Lung (tissue), 12 donors: ENCODE data around the gene ARPC1A. TPM values are rescaled to one million over a fixed set of nuclear protein-coding genes. Genes with fewer than 3 reads are reported as not detected.
A peak's percentile ranks its signal among the peaks of the same experiment; 100 is the strongest.

Source experiments
- ATAC-seq: fragments of 200-7000 bp; cut with Tn5 transposase; one replicate; pipeline ENCODE4 v1.9.1; 2020; ENCODE audit warnings: moderate number of reproducible peaks; ENCODE audit not compliant: insufficient read depth, low FRiP score
- DNase-seq, 3 donors: peaks; one replicate each; pipeline ENCODE4 v3.0.0-alpha.2; 2013 to 2017
- H3K27ac ChIP-seq, 2 donors: one replicate each; pipeline ENCODE4 v1.5.1; 2013; ENCODE audit warnings: mild to moderate bottlenecking in 2 of 2, moderate library complexity in 2 of 2, control low read depth in 1 of 2, inconsistent platforms in 1 of 2, low read depth in 1 of 2, low read length in 1 of 2
- H3K27me3 ChIP-seq, 3 donors: one replicate each; pipeline ENCODE4 v1.5.1; 2013; ENCODE audit warnings: low read length in 2 of 3; ENCODE audit not compliant: control insufficient read depth in 3 of 3, insufficient read depth in 3 of 3
- H3K36me3 ChIP-seq, 4 donors: one replicate each; pipeline ENCODE4 v1.5.1; 2013; ENCODE audit warnings: low read length in 4 of 4, mild to moderate bottlenecking in 1 of 4, moderate library complexity in 1 of 4; ENCODE audit not compliant: control insufficient read depth in 4 of 4, insufficient read depth in 4 of 4
- H3K4me1 ChIP-seq, 5 donors: one replicate each; pipeline ENCODE4 v1.5.1; 2013; ENCODE audit warnings: low read length in 5 of 5, mild to moderate bottlenecking in 2 of 5, moderate library complexity in 1 of 5; ENCODE audit not compliant: control insufficient read depth in 5 of 5, insufficient read depth in 5 of 5
- H3K4me3 ChIP-seq: one replicate; pipeline ENCODE4 v1.5.1; 2013; ENCODE audit warnings: mild to moderate bottlenecking, control low read depth, moderate library complexity
- H3K9ac ChIP-seq, 2 donors: one replicate each; pipeline ENCODE4 v1.5.1; 2013; ENCODE audit warnings: low read length in 2 of 2, control low read depth in 1 of 2; ENCODE audit not compliant: insufficient read depth in 1 of 2
- H3K9me3 ChIP-seq, 4 donors: one replicate each; pipeline ENCODE4 v1.5.1; 2013; ENCODE audit warnings: low read length in 3 of 4, mild to moderate bottlenecking in 1 of 4, moderate library complexity in 1 of 4; ENCODE audit not compliant: control insufficient read depth in 4 of 4, insufficient read depth in 3 of 4
- CTCF ChIP-seq: IDR thresholded peaks from 2 replicates; pipeline ENCODE4 v1.5.1; 2012; ENCODE audit warnings: mild to moderate bottlenecking; ENCODE audit errors: control extremely low read depth, extremely low read depth
- WGBS, 2 donors: extraction: QIAGEN DNeasy Blood & Tissue Kit; methylation state at CpG; one replicate each; pipeline ENCODE4 v1.1.7; 2013; 5-methylcytosine and 5-hydroxymethylcytosine counted together
- polyA plus RNA-seq, 2 donors: library from polyadenylated mRNA; stranded (reverse); fragments of 200-250 nt; gene quantifications; one replicate each; pipeline ENCODE4 v1.2.1, GENCODE V29; 2013
- total RNA-seq, 2 donors: library from RNA; depleted of rRNA in 1 of 2; stranded (reverse); fragments of >200 nt in 1 of 2; gene quantifications; one replicate each; pipeline ENCODE4 v1.2.1, GENCODE V29; 2014 to 2021
- donor health status: control.
- donor health status: control.
- donor health status: Bipolar disorder and iron deficiency.
- donor health status: healthy.
- donor health status: DM: yes; HTN: yes; CAD: no.

The ARPC1A gene
- total and polyA plus RNA-seq, 4 donors, result 71.3 to 212 (median 120) TPM

DNA sequence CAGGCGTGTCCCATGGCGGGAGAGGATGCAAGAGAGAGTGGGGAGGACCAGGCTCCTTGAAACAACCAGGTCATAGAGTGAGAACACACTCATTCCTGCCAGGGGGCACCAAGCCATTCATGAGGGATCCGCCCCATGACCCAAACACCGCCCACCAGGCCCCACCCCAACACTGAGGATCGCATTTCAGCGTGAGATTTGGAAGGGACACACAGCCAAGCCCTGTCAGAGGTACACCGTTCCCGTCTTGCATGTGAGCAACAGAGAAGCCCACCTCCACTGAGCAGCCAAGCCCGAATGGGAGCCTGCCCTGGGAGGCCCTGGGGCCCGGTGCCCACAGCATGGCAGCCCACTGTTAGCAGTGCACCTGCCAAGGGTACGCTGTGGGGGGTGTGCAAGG, 40.9 kb downstream of the ARPC1A start:
- Histone ChIP-seq H3K27me3 (no peaks in the 10 kb centered on the region), H3K9me3 (no peaks in the 10 kb centered on the region), H3K9ac (no peak overlapping the region), H3K4me3 (no peak overlapping the region), H3K4me1 (peaks cover 0 to 3% (median 0%) of the 10 kb centered on the region in 5 donors), H3K36me3 (peaks cover 17 to 34% (median 20%) of the 10 kb centered on the region in 4 donors), H3K27ac (no peak overlapping the region)
- DNase-seq, result no peak
- TF ChIP-seq CTCF, result no peak
- ATAC-seq, result no peak
- 89% methylated on average over 11 of the region's 11 CpGs for WGBS, 2 donors

- no peaks in the 10 kb centered on the region for H3K27me3 ChIP-seq
- DNase-seq (no peak), ATAC-seq (no peak)
- H3K9me3 ChIP-seq, result no peaks in the 10 kb centered on the region
- peaks cover 0 to 6% (median 0%) of the 10 kb centered on the region in 5 donors for H3K4me1 ChIP-seq
- WGBS, 2 donors, result 79 to 90% methylated on average over 13 of the region's 13 CpGs
- no peak overlapping the region for H3K9ac ChIP-seq
- no peak for TF ChIP-seq CTCF
- no peak overlapping the region for H3K4me3 ChIP-seq
- peaks cover 5 to 24% (median 10%) of the 10 kb centered on the region in 4 donors for H3K36me3 ChIP-seq
- H3K27ac ChIP-seq, result peak overlapping the region in 1 of 2 donors; percentile 88
Observed at GRCh38 chr7:99368750-99369389, 43.2 kb downstream of the ARPC1A start.

DNA sequence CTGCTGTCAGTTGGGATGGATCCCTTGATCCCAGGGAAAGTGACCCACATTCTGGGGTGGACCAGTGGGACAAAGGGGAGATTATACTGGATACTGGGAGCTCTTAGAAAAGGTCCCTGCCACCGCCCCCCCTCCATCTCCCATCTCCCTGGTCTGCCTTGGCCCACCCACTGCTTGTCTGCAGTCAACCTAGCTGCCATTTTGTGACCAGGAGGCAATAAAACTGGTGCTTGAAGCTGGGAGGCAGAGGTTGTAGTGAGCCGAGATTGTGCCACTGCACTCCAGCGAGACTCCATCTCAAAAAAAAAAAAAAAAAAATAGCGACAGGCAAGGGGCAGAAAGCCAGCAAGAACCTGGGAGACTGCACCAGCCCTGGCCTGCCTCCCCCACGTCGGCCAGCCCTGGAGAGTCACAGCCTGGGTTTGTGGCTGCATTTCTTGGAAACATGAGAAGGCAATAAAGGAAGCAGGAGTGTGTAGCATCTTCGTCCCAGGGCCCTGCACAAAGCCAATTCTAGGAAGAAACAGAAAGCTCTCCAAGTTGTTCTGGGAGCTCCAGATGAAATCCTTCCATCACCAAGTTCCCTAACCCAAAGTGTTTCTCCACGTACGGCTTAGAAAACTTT, 44.2 kb downstream of the ARPC1A start:
- Histone ChIP-seq H3K36me3 (peaks cover under 1 to 17% (median 7%) of the 10 kb centered on the region in 4 donors), H3K27me3 (no peaks in the 10 kb centered on the region), H3K4me1 (peaks cover 0 to 6% (median 0%) of the 10 kb centered on the region in 5 donors), H3K27ac (peak overlapping the region in 1 of 2 donors; percentile 88), H3K9me3 (no peaks in the 10 kb centered on the region), H3K4me3 (no peak overlapping the region), H3K9ac (no peak overlapping the region)
- WGBS, 2 donors, result 62 to 70% methylated on average over 9 of the region's 9 CpGs
- DNase-seq, result peak in 2 of 3 donors; percentile 22 to 47
- ATAC-seq, result no peak
- no peak for TF ChIP-seq CTCF
